OCI-M2 (cell line): ENCODE measurements around the gene ISG20.

Experiments
- DNase-seq: peaks from one replicate; lab custom pipeline; 2025; ENCODE audit not compliant: unreplicated experiment; lab: John Stamatoyannopoulos, UW

The ISG20 gene

GRCh38 chr15:88653200-88654064 lies 14.6 kb downstream of the ISG20 start:
- DNase-seq: no peak

GRCh38 chr15:88654430-88655102 lies 15.8 kb downstream of the ISG20 start:
- no peak for DNase-seq

- DNase-seq: no peak
These were observed 16.3 kb downstream of the ISG20 start for GRCh38 chr15:88655103-88655553.

- DNase-seq: no peak
These were observed 17.1 kb downstream of the ISG20 start for GRCh38 chr15:88655800-88656488.

- DNase-seq: no peak
These were observed 18.0 kb downstream of the ISG20 start for GRCh38 chr15:88656760-88657221.

- no peak for DNase-seq
These were observed 18.7 kb downstream of the ISG20 start for GRCh38 chr15:88657326-88658069.

- no peak for DNase-seq
These were observed 19.5 kb downstream of the ISG20 start for GRCh38 chr15:88658070-88658965.

- no peak for DNase-seq
These were observed 20.4 kb downstream of the ISG20 start for GRCh38 chr15:88658972-88659931.

GRCh38 chr15:88661041-88661700 lies 22.4 kb downstream of the ISG20 start:
- DNase-seq: no peak

GRCh38 chr15:88661761-88662556 lies 23.1 kb downstream of the ISG20 start:
- no peak for DNase-seq

GRCh38 chr15:88663141-88663621 lies 24.4 kb downstream of the ISG20 start:
- DNase-seq: no peak

GRCh38 chr15:88664151-88664778 lies 25.4 kb downstream of the ISG20 start:
- DNase-seq: no peak

- no peak for DNase-seq
These were observed 35.8 kb downstream of the ISG20 start for GRCh38 chr15:88674661-88675060.

GRCh38 chr15:88678755-88679154 lies 39.9 kb downstream of the ISG20 start:
- no peak for DNase-seq

GRCh38 chr15:88680241-88681001 lies 41.6 kb downstream of the ISG20 start:
- DNase-seq: no peak

- DNase-seq: no peak
These were observed 42.9 kb downstream of the ISG20 start for GRCh38 chr15:88681610-88682221.
